H1 (cell line): ENCODE measurements around the gene PRPF4. TPM values are rescaled to one million over a fixed set of nuclear protein-coding genes. Genes with fewer than 3 reads are reported as not detected.

Experiments
- CTCF ChIA-PET: fragments of 300-600 bp; sonication (Branson Sonifier 250); formaldehyde crosslinking; loops from one replicate; lab custom pipeline; 2021; ENCODE audit not compliant: partially characterized antibody; lab: Charles Lee
- POLR2A ChIA-PET: fragments of 300-600 bp; sonication (Branson Sonifier 250); formaldehyde crosslinking; loops from one replicate; lab custom pipeline; 2021; ENCODE audit warnings: inconsistent platforms; ENCODE audit not compliant: partially characterized antibody; lab: Charles Lee
- DNase-seq, 2 experiments: peaks; one replicate each; pipeline versions ENCODE4 v3.0.0 to v3.0.0-alpha.2; 2010 to 2022; ENCODE audit warnings: low spot score in 2 of 2, low read depth in 1 of 2, mixed read lengths in 1 of 2
- FAIRE-seq: peaks from 2 replicates; lab custom pipeline; 2011; peaks lifted over from hg19 to GRCh38; lab: Jason Lieb, UNC
- H2AFZ ChIP-seq: 2 replicates; pipeline ENCODE4 v1.8.1; 2012; ENCODE audit warnings: low read length, inconsistent platforms
- H2AK5ac ChIP-seq: 2 replicates; pipeline ENCODE4 v1.6.1; 2013; ENCODE audit warnings: low read depth, low read length
- H2BK120ac ChIP-seq: replicated peaks from 2 replicates; pipeline ENCODE3; 2013; ENCODE audit warnings: low read depth, low read length, inconsistent platforms
- H2BK12ac ChIP-seq: 2 replicates; pipeline ENCODE4 v1.6.1; 2013; ENCODE audit warnings: low read depth, low read length
- H2BK15ac ChIP-seq: 2 replicates; pipeline ENCODE4 v1.6.1; 2013; ENCODE audit warnings: low read length
- H2BK20ac ChIP-seq: 2 replicates; pipeline ENCODE4 v1.6.1; 2013; ENCODE audit warnings: low read length
- H2BK5ac ChIP-seq: 2 replicates; pipeline ENCODE4 v1.6.1; 2013; ENCODE audit warnings: low read depth, low read length
- H3K14ac ChIP-seq: 2 replicates; pipeline ENCODE4 v1.6.1; 2013; ENCODE audit warnings: inconsistent platforms; ENCODE audit not compliant: insufficient read length
- H3K18ac ChIP-seq: 2 replicates; pipeline ENCODE4 v1.6.1; 2013; ENCODE audit warnings: low read length; ENCODE audit errors: extremely low read depth
- H3K23ac ChIP-seq: 2 replicates; pipeline ENCODE4 v1.6.1; 2013; ENCODE audit warnings: inconsistent platforms; ENCODE audit not compliant: insufficient read length
- H3K23me2 ChIP-seq: 2 replicates; pipeline ENCODE4 v1.6.1; 2013; ENCODE audit warnings: low read depth, low read length
- H3K27ac ChIP-seq: 2 replicates; pipeline ENCODE4 v1.6.1; 2011; ENCODE audit warnings: low read depth, low read length, inconsistent platforms
- H3K27me3 ChIP-seq, 4 experiments: replicated peaks in 1 of 4; 1 replicate in 1 of 4; 2 replicates in 3 of 4; pipeline versions ENCODE4 v1.6.1 to v1.8.1; 2011 to 2013; ENCODE audit warnings: low read length in 3 of 4, mild to moderate bottlenecking in 3 of 4, inconsistent platforms in 2 of 4, mixed read lengths in 2 of 4, moderate library complexity in 1 of 4; ENCODE audit not compliant: control insufficient read depth in 3 of 4, insufficient read depth in 3 of 4; ENCODE audit errors: extremely low read depth in 1 of 4
- H3K36me3 ChIP-seq, 4 experiments: 2 replicates each; pipeline versions ENCODE4 v1.6.1 to v1.8.1; 2011 to 2013; ENCODE audit warnings: mild to moderate bottlenecking in 4 of 4, low read length in 3 of 4, moderate library complexity in 2 of 4, control low read depth in 1 of 4, inconsistent platforms in 1 of 4; ENCODE audit not compliant: insufficient read depth in 4 of 4, control insufficient read depth in 2 of 4
- H3K4ac ChIP-seq: replicated peaks from 2 replicates; pipeline ENCODE3; 2013; ENCODE audit warnings: low read length, low read depth, mixed read lengths, inconsistent platforms; ENCODE audit not compliant: insufficient read length
- H3K4me1 ChIP-seq, 4 experiments: replicated peaks in 1 of 4; 1 replicate in 1 of 4; 2 replicates in 3 of 4; pipeline versions ENCODE4 v1.6.1 to v1.8.1; 2011 to 2013; ENCODE audit warnings: low read length in 3 of 4, inconsistent platforms in 2 of 4, mixed read lengths in 1 of 4; ENCODE audit not compliant: insufficient read depth in 4 of 4, control insufficient read depth in 3 of 4
- H3K4me2 ChIP-seq, 2 experiments: 2 replicates each; pipeline versions ENCODE4 v1.6.1 to v1.8.1; 2011 to 2013; ENCODE audit warnings: low read depth in 2 of 2, low read length in 2 of 2, control low read depth in 1 of 2, inconsistent platforms in 1 of 2, mild to moderate bottlenecking in 1 of 2; ENCODE audit not compliant: insufficient read depth in 1 of 2
- H3K4me3 ChIP-seq, 4 experiments: fragments of 200-600, 300-600 bp in 1 of 4; sonication (generic), shearing (Covaris generic), sonication (Bioruptor Twin) in 1 of 4; 2 replicates each; pipeline versions ENCODE4 v1.5.1 to v1.8.1; 2011 to 2016; ENCODE audit warnings: low read length in 4 of 4, low read depth in 3 of 4, control low read depth in 2 of 4, inconsistent platforms in 2 of 4, mild to moderate bottlenecking in 2 of 4, mixed read lengths in 1 of 4, moderate library complexity in 1 of 4; ENCODE audit not compliant: insufficient read depth in 2 of 4; ENCODE audit errors: extremely low read depth in 1 of 4
- H3K56ac ChIP-seq: replicated peaks from 2 replicates; pipeline ENCODE3; 2013; ENCODE audit warnings: low read depth, mild to moderate bottlenecking, mixed read lengths, low read length, inconsistent platforms; ENCODE audit not compliant: insufficient read length
- H3K79me1 ChIP-seq: 2 replicates; pipeline ENCODE4 v1.6.1; 2013; ENCODE audit warnings: low read depth, low read length, control low read depth
- H3K79me2 ChIP-seq, 2 experiments: 2 replicates each; pipeline versions ENCODE4 v1.6.1 to v1.8.1; 2012 to 2013; ENCODE audit warnings: low read length in 2 of 2, mild to moderate bottlenecking in 2 of 2, inconsistent platforms in 1 of 2; ENCODE audit not compliant: insufficient read depth in 2 of 2, control insufficient read depth in 1 of 2
- H3K9ac ChIP-seq, 4 experiments: replicated peaks in 1 of 4; 1 replicate in 1 of 4; 2 replicates in 3 of 4; pipeline versions ENCODE4 v1.6.1 to v1.8.1; 2011 to 2013; ENCODE audit warnings: low read depth in 3 of 4, low read length in 3 of 4, control low read depth in 2 of 4, mild to moderate bottlenecking in 2 of 4, moderate library complexity in 2 of 4, inconsistent platforms in 1 of 4; ENCODE audit errors: extremely low read depth in 1 of 4
- H3K9me3 ChIP-seq, 2 experiments: 2 replicates each; pipeline versions ENCODE4 v1.6.1 to v1.8.1; 2012 to 2013; ENCODE audit warnings: mild to moderate bottlenecking in 2 of 2, moderate library complexity in 2 of 2, control low read depth in 1 of 2, inconsistent platforms in 1 of 2, low read depth in 1 of 2, low read length in 1 of 2, mixed read lengths in 1 of 2; ENCODE audit not compliant: insufficient read depth in 2 of 2
- H4K20me1 ChIP-seq, 2 experiments: replicated peaks in 1 of 2; 2 replicates each; pipeline versions ENCODE3 to v1.8.1; 2011 to 2013; ENCODE audit warnings: inconsistent platforms in 2 of 2, low read length in 2 of 2, mild to moderate bottlenecking in 1 of 2; ENCODE audit not compliant: insufficient read depth in 2 of 2, control insufficient read depth in 1 of 2
- H4K5ac ChIP-seq: 2 replicates; pipeline ENCODE4 v1.6.1; 2013; ENCODE audit warnings: low read length, low read depth, mixed read lengths, inconsistent platforms; ENCODE audit not compliant: insufficient read length
- H4K8ac ChIP-seq: 2 replicates; pipeline ENCODE4 v1.8.0; 2013; ENCODE audit warnings: mild to moderate bottlenecking, moderate library complexity, low read length, inconsistent platforms; ENCODE audit not compliant: insufficient read depth; ENCODE audit errors: extremely low read depth
- H4K91ac ChIP-seq: replicated peaks from 2 replicates; pipeline ENCODE3; 2013; ENCODE audit warnings: low read length, mixed read lengths, inconsistent platforms; ENCODE audit not compliant: insufficient read length
- ASH2L ChIP-seq: fragments of 200-600, 300-600 bp; sonication (generic); IDR thresholded peaks from one replicate; pipeline ENCODE4 v1.7.1; 2017; ENCODE audit warnings: low read length
- BRCA1 ChIP-seq: IDR thresholded peaks from 2 replicates; pipeline ENCODE4 v1.6.1; 2012; ENCODE audit warnings: low read depth, low read length, improper control_type of control experiment
- CTBP2 ChIP-seq: IDR thresholded peaks from 2 replicates; pipeline ENCODE4 v1.7.0; 2011; ENCODE audit warnings: borderline replicate concordance, mild to moderate bottlenecking, moderate library complexity, mixed read lengths, low read length; ENCODE audit not compliant: insufficient read depth, insufficient read length
- JUN ChIP-seq: IDR thresholded peaks from 2 replicates; pipeline ENCODE4 v1.6.1; 2011; ENCODE audit warnings: low read depth, mild to moderate bottlenecking, improper control_type of control experiment, low read length
- JUND ChIP-seq: IDR thresholded peaks from 2 replicates; pipeline ENCODE4 v1.6.1; 2011; ENCODE audit warnings: mild to moderate bottlenecking, improper control_type of control experiment, low read length
- NANOG ChIP-seq: IDR thresholded peaks from 2 replicates; pipeline ENCODE4 v1.6.1; 2011; ENCODE audit warnings: low read length, low read depth, mild to moderate bottlenecking, inconsistent platforms; ENCODE audit not compliant: insufficient read depth, poor library complexity, severe bottlenecking
- PHF8 ChIP-seq: fragments of 200-600 bp; sonication (generic); conservative IDR thresholded peaks from 2 replicates; pipeline ENCODE4 v1.7.1; 2012; ENCODE audit warnings: low read depth, mild to moderate bottlenecking, inconsistent platforms, low read length, moderate library complexity
- POLR2A ChIP-seq, 2 experiments: IDR thresholded peaks; 1 replicate in 1 of 2; 2 replicates in 1 of 2; pipeline ENCODE4 v1.6.1; 2011; ENCODE audit warnings: low read depth in 2 of 2, low read length in 2 of 2, mild to moderate bottlenecking in 2 of 2; ENCODE audit errors: control extremely low read depth in 1 of 2
- POLR2AphosphoS5 ChIP-seq: IDR thresholded peaks from 2 replicates; pipeline ENCODE4 v1.6.1; 2011; ENCODE audit warnings: low read depth, low read length
- RAD21 ChIP-seq, 2 experiments: IDR thresholded peaks in 1 of 2; conservative IDR thresholded peaks in 1 of 2; 2 replicates each; pipeline ENCODE4 v1.6.1; 2011; ENCODE audit warnings: low read depth in 2 of 2, low read length in 2 of 2, improper control_type of control experiment in 1 of 2, inconsistent platforms in 1 of 2, mild to moderate bottlenecking in 1 of 2, moderate library complexity in 1 of 2
- RNF2 ChIP-seq: fragments of 200-900, 300-1000 bp; sonication (generic); IDR thresholded peaks from 2 replicates; pipeline ENCODE4 v1.7.1; 2016; ENCODE audit warnings: borderline replicate concordance, low read depth, mild to moderate bottlenecking, antibody characterized with exemption, low read length; ENCODE audit not compliant: poor library complexity, severe bottlenecking; ENCODE audit errors: missing control alignments
- SP1 ChIP-seq: IDR thresholded peaks from 2 replicates; pipeline ENCODE4 v1.6.1; 2011; ENCODE audit warnings: low read depth, low read length
- SRF ChIP-seq: IDR thresholded peaks from 2 replicates; pipeline ENCODE4 v1.6.1; 2011; ENCODE audit warnings: mild to moderate bottlenecking, low read depth, low read length, moderate library complexity
- TAF1 ChIP-seq: IDR thresholded peaks from 2 replicates; pipeline ENCODE4 v1.6.1; 2011; ENCODE audit warnings: mild to moderate bottlenecking, low read depth, low read length
- ZNF274 ChIP-seq: IDR thresholded peaks from 2 replicates; pipeline ENCODE4 v1.7.0; 2012; ENCODE audit warnings: low read length, borderline replicate concordance; ENCODE audit errors: extremely low read depth
- WGBS, 2 experiments: shearing (Covaris generic) in 1 of 2; methylation state at CpG; one replicate each; pipeline versions ENCODE4 v1.1.6 to v1.1.7; 2013 to 2015; ENCODE audit warnings: low lambda C conversion rate in 2 of 2, mixed read lengths in 2 of 2, inconsistent platforms in 1 of 2, low coverage in 1 of 2, missing lambda C conversion rate in 1 of 2; ENCODE audit not compliant: insufficient replicate concordance in 2 of 2, insufficient coverage in 1 of 2, insufficient read length in 1 of 2; ENCODE audit errors: extremely low coverage in 1 of 2, missing lambda C conversion rate in 1 of 2; 5-methylcytosine and 5-hydroxymethylcytosine counted together
- polyA plus RNA-seq, 7 experiments: library from polyadenylated mRNA; depleted of rRNA in 3 of 7; stranded (reverse) in 5 of 7; unstranded in 2 of 7; fragments of >200 nt in 5 of 7; fragments of 200-250 nt in 2 of 7; gene quantifications; 1 replicate in 5 of 7; 2 replicates in 1 of 7; 4 replicates in 1 of 7; pipeline versions ENCODE4 v1.2.1 to v1.2.3, GENCODE V29; 2011 to 2013; ENCODE audit warnings: missing spikeins in 2 of 7, mixed read lengths in 2 of 7
- total RNA-seq: library from RNA; stranded (reverse); fragmentation: NEBNext Ultra II Directional; extraction: Animal tissue kit (Norgen Biotek cat#: 25700); gene quantifications from 2 replicates; pipeline ENCODE4 v1.2.1, GENCODE V29; 2021

Gene PRPF4
- total and polyA plus RNA-seq, 2 of the 8 experiments (the other 6 are each of a cell fraction or from before 2014, with no cell fraction given) = 15.2 to 33.4 TPM

DNA sequence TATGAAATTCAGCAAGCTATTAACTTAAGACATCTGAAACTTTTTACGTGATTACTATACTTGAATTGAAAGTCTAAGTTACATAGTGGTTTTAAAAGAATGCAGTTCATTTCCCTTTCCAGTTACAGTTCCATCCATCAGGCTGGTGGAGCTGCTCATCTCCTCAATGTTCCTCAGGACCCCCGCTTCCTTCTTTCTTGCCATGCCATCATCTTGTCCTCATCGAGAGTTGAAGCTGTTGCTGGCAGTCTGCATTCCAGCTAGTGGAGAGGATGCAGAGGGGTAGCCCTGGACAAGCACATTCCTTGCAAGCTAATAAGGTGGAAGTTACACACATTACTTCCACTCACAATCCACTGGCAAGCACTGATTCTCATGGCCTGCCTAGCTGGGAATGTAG lies 36.5 kb downstream of the PRPF4 start:
- Histone ChIP-seq H4K91ac (no peak overlapping the region), H3K56ac (no peak overlapping the region), H3K23ac (no peak overlapping the region), H3K79me2 (no peaks in the 10 kb centered on the region), H2BK120ac (no peak overlapping the region), H2BK15ac (no peak overlapping the region), H3K79me1 (no peaks in the 10 kb centered on the region), H2AFZ (no peak overlapping the region), H3K36me3 (no peaks in the 10 kb centered on the region), H3K27ac (no peak overlapping the region), H3K9ac (no peak overlapping the region), H3K23me2 (no peaks in the 10 kb centered on the region), H2BK5ac (no peak overlapping the region), H4K20me1 (no peaks in the 10 kb centered on the region), H3K4me3 (no peak overlapping the region), H3K18ac (no peak overlapping the region), H4K8ac (no peak overlapping the region), H2BK12ac (no peak overlapping the region), H3K4ac (no peak overlapping the region), H2BK20ac (no peak overlapping the region), H3K9me3 (no peaks in the 10 kb centered on the region), H3K14ac (no peak overlapping the region), H2AK5ac (no peak overlapping the region), H3K4me1 (no peaks in the 10 kb centered on the region), H3K4me2 (no peak overlapping the region), H3K27me3 (no peaks in the 10 kb centered on the region; a peak in 1 of 7 replicates), H4K5ac (no peak overlapping the region)
- FAIRE-seq (no peak), DNase-seq (no peak)
- 77% methylated on average over 3 of the region's 3 CpGs; no CpG with 5 or more reads in 1 of the 2 experiments for WGBS, 2 experiments
- ChIA-PET POLR2A (interaction anchor here (0.6 to 1.1 kb wide), 3 partner anchors 12 to 34 kb away, joined by 3 read pairs; no protein-coding TSS in a partner anchor), CTCF (interaction anchor here (0.7 to 4.2 kb wide), 7 partner anchors 8 to 280 kb away, joined by 3 to 30 read pairs (median 5); partner anchors contain the start of gene ALAD)
- no peak for TF ChIP-seq ASH2L
- no peak for TF ChIP-seq PHF8
- no peak for TF ChIP-seq CTBP2
- TF ChIP-seq RNF2 = no peak
- no peak for TF ChIP-seq POLR2A (IDR thresholded peaks at IDR 0.05; ENCODE audit: control extremely low read depth in 1 of 2, low read depth in 2 of 2, low read length in 2 of 2)
- TF ChIP-seq BRCA1 = no peak
- TF ChIP-seq JUND = no peak
- TF ChIP-seq TAF1 = no peak
- TF ChIP-seq NANOG = no peak
- TF ChIP-seq POLR2AphosphoS5 = no peak
- TF ChIP-seq SP1 = no peak
- TF ChIP-seq RAD21 (IDR thresholded peaks at IDR 0.05 in 1 of 2, conservative IDR thresholded peaks at IDR 0.05 in 1 of 2; ENCODE audit: low read depth in 2 of 2, low read length in 2 of 2) = no peak
- TF ChIP-seq ZNF274 = no peak
- no peak for TF ChIP-seq SRF
- no peak for TF ChIP-seq JUN
